NK-92 (cell line): Measurements from ENCODE around the gene RND1.

Source experiments
- DNase-seq: peaks from one replicate; lab custom pipeline; 2025; ENCODE audit not compliant: unreplicated experiment; lab: John Stamatoyannopoulos, UW

Gene RND1

DNA sequence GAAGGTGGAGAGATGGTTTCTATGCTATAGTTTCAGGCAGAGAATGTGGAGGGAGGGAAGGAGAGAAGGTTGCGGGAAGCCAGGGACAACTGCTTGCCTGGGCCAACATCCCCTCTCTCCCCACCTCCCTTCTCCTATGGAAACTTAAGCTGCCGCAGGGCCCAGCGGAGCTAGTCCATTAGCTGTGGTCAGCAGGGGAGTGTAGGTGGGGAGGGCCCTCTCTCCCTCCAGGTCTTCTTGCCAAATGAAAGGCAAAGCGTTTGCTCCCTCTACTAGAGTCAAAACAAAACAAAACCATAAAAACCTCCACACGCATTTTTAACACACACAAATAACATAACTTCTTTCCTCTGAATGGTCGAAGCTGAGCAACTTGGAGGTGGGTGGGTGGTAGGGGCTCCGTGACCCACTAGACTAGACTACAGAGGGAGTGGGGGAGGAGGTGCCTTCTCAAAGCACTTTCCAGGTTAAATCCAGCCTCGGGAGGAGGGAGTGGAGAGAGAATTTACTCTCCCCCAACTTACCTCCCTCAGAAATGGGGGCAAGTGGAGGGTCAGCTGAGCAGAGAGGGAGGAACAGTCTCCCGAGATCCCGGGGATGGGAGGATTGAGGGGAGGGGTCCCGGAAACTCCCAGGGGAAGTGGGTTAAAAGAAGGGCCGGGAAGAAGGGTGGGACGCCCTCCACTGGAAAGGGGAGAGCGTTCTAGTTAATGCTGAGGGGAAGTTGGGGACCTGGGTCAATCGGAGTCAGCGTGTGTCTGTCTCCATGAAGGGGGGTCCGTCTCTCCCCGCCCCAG lies 52.0 kb downstream of the RND1 start:
- no peak for DNase-seq

DNA sequence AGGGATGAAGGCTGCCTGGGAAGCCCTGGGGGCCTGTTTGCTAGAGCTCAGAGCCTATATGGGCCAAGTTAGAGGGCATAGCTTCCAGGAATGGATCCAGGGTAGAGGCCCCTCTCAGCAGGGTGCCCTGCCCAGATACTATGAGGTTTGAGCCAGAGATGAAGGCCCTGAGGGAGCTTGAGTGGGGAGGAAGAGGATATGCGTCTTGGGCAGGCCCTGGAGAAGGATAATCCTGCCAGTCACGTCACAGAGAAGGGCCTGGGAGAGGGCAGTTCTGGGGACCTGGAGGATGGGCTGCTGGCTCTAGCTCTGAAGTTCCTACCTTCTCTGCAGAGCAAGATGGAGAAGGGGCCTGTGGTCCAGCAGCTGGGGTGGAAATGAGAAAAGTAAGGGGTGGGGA lies 53.3 kb downstream of the RND1 start:
- no peak for DNase-seq

DNA sequence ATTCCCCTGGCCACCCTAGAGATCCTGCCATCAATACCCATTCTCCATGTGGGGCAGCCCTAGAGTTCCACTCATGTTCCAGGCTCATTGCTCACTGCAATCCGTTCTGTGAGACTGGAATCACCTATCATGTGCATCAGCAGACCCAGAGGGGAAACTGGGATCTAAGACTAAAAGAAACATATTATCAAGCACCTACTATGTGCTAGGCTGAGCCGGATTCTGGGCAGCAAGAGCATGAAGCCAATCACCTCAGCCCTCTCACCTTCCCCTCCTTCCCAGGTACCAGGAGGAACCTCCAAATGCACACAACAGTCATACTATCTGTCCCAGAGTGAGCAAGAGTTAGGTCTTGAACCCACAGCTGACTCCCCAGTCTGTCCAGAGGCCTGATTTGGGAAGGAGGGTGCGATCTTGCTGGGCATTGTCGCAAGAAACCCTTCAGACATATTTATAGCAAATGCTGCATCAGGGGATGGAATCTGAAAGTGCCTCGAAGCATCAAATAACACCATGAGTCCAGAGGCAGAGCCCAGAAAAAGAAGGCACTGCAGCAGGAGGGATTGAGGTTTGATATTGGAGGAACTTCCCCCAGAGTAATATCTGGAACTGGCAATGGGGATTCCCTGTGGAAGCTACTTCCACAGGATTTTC lies 54.1 kb downstream of the RND1 start:
- no peak for DNase-seq

DNA sequence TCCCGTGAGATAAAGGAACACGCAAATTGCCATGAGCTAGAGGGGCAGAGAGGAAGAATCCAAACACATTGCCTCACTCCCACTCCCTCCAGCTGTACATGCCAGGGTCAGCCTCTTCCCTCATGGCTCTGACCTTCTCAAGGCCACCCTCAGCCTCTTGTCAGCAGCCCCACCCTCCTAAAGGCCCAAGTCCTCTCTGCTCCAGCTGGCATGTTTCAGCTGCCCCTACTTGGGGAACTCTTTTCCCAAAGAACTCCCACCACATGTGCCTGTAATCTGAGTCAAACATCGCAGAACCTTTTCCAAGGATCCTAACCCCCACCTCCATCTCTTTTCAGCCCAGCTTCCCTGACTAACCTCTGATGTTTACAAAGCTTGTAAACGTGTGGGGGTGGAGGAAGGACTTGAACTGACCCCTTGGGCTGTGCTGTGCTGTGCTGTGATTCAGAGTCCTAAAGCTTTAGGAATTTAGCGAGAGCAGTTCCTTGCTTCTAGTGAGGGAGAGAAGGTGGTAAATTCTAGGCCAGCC lies 54.7 kb downstream of the RND1 start:
- no peak for DNase-seq

DNA sequence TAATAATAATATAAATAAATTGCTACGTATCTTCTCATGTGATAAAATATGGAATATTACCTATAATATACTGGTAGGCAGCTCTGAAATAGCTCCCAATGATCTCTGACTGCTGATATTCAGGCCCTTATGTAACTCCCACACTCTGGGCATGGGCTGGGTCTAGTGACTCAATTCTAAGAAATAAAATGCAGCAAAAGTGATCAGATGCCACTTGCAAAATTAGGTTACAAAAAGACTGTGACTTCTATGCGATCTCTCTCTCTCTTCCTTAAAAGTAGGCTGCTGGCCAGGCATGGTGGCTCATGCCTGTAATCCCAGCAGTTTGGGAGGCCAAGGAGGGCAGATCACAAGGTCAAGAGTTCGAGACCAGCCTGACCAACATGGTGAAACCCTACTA lies 57.7 kb downstream of the RND1 start:
- no peak for DNase-seq
